ENCODE measurements around the gene RAB8A. TPM values are rescaled to one million over a fixed set of nuclear protein-coding genes. Genes with fewer than 3 reads are reported as not detected.

Gene RAB8A
- polyA plus RNA-seq (2013, experiment 1 of 2; ENCODE audit: insufficient read length) = 69.6 TPM
- polyA plus RNA-seq (2013, experiment 2 of 2; ENCODE audit: insufficient read length) = 70.2 TPM

GRCh38 chr19:16111160-16111908 lies at the start of gene RAB8A:
Gene RAB8A (plus strand): TSS chr19:16111889. CDS start chr19:16111902, 13 bp downstream.
- peak; percentile 100 for DNase-seq

GRCh38 chr19:16061943-16062342 lies 49.7 kb upstream of the RAB8A start:
- no peak for DNase-seq

GRCh38 chr19:16062789-16063188 lies 48.9 kb upstream of the RAB8A start:
- no peak for DNase-seq

- no peak for DNase-seq
These were observed 47.3 kb upstream of the RAB8A start for GRCh38 chr19:16064209-16064889.

- peak; percentile 65 for DNase-seq
These were observed 45.0 kb upstream of the RAB8A start for GRCh38 chr19:16066611-16067104.

GRCh38 chr19:16067205-16067938 lies 44.3 kb upstream of the RAB8A start:
- peak; percentile 84 for DNase-seq

- DNase-seq = no peak
These were observed 42.9 kb upstream of the RAB8A start for GRCh38 chr19:16068696-16069259.

GRCh38 chr19:16069813-16070365 lies 41.8 kb upstream of the RAB8A start:
- no peak for DNase-seq

GRCh38 chr19:16070366-16070990 lies 41.2 kb upstream of the RAB8A start:
- no peak for DNase-seq

- DNase-seq = no peak
These were observed 40.5 kb upstream of the RAB8A start for GRCh38 chr19:16071072-16071691.

- DNase-seq = no peak
These were observed 38.2 kb upstream of the RAB8A start for GRCh38 chr19:16073481-16073880.

GRCh38 chr19:16073988-16074387 lies 37.7 kb upstream of the RAB8A start:
- no peak for DNase-seq

GRCh38 chr19:16074488-16075365 lies 37.0 kb upstream of the RAB8A start:
- DNase-seq = no peak

GRCh38 chr19:16075430-16076153 lies 36.1 kb upstream of the RAB8A start:
- DNase-seq = no peak

- DNase-seq = peak; percentile 99
These were observed 35.3 kb upstream of the RAB8A start, which contains the start of gene TPM4 for GRCh38 chr19:16076154-16076957. Gene TPM4 (plus strand): TSS chr19:16076495. CDS start chr19:16076566, 71 bp downstream.

GRCh38 chr19:16076958-16077611 lies 34.6 kb upstream of the RAB8A start:
- DNase-seq = peak; percentile 61

- DNase-seq = peak; percentile 64
These were observed 33.5 kb upstream of the RAB8A start for GRCh38 chr19:16077984-16078758.

All from fibroblast of skin of abdomen (primary cell).